OCI-LY3 (cell line): ENCODE results near the gene CCL16.
"Not testable (repeated sequence)": the region's sequence is repeated elsewhere in the genome, so short reads cannot be mapped to it uniquely, and the experiment has no call there.

Source experiments
- H2AFZ ChIP-seq: fragments of 200-600, 300-600 bp; shearing (Covaris generic); 2 replicates; pipeline ENCODE4 v1.6.0; 2014; ENCODE audit warnings: antibody characterized with exemption, low read depth, low read length
- H3K27ac ChIP-seq: fragments of 200-600, 300-600 bp; sonication (generic); 2 replicates; pipeline ENCODE4 v1.5.1; 2014; ENCODE audit warnings: mild to moderate bottlenecking, low read length, moderate library complexity, mixed read lengths
- H3K27me3 ChIP-seq: fragments of 200-600, 300-600 bp; sonication (generic); 2 replicates; pipeline ENCODE4 v1.6.1; 2014; ENCODE audit warnings: low read depth, low read length, mixed read lengths
- H3K36me3 ChIP-seq: fragments of 200-600, 300-600 bp; sonication (generic); replicated peaks from 2 replicates; pipeline ENCODE3; 2014; ENCODE audit warnings: low read depth, low read length, mixed read lengths
- H3K4me1 ChIP-seq: fragments of 300-600, 200-600 bp; sonication (generic); 2 replicates; pipeline ENCODE4 v1.6.1; 2014; ENCODE audit warnings: low read length, mixed read lengths
- H3K4me2 ChIP-seq: fragments of 200-600, 300-600 bp; sonication (generic); 2 replicates; pipeline ENCODE4 v1.6.1; 2014; ENCODE audit warnings: low read length, mixed read lengths
- H3K4me3 ChIP-seq: fragments of 300-600, 200-600 bp; sonication (generic); 2 replicates; pipeline ENCODE4 v1.5.1; 2014; ENCODE audit warnings: antibody characterized with exemption, mild to moderate bottlenecking, low read length, moderate library complexity
- H3K79me2 ChIP-seq: fragments of 300-600, 200-600 bp; shearing (Covaris generic); 2 replicates; pipeline ENCODE4 v1.6.1; 2014; ENCODE audit warnings: mild to moderate bottlenecking, low read length, mixed read lengths
- H3K9ac ChIP-seq: fragments of 300-600, 200-600 bp; shearing (Covaris generic); 2 replicates; pipeline ENCODE4 v1.6.0; 2014; ENCODE audit warnings: mild to moderate bottlenecking, low read length, moderate library complexity
- H3K9me3 ChIP-seq: fragments of 200-600, 300-600 bp; shearing (Covaris generic); 2 replicates; pipeline ENCODE4 v1.6.1; 2014; ENCODE audit warnings: low read length, mixed read lengths; ENCODE audit not compliant: insufficient read depth
- H4K20me1 ChIP-seq: fragments of 200-600, 300-600 bp; sonication (generic); 2 replicates; pipeline ENCODE4 v1.6.1; 2016; ENCODE audit warnings: low read length, mixed read lengths; ENCODE audit not compliant: insufficient read depth
- EZH2phosphoT487 ChIP-seq: fragments of 200-600 bp; shearing (Covaris generic); IDR thresholded peaks from 2 replicates; pipeline ENCODE4 v1.6.1; 2018; ENCODE audit warnings: antibody characterized with exemption, mixed run types, low read depth
- TF ChIP-seq, protein P1 (sequence below): fragments of 200-600, 300-600 bp; sonication (generic); IDR thresholded peaks from 2 replicates; pipeline ENCODE4 v1.5.1; 2014; ENCODE audit warnings: antibody characterized with exemption, low read length, low read depth

Gene CCL16

DNA sequence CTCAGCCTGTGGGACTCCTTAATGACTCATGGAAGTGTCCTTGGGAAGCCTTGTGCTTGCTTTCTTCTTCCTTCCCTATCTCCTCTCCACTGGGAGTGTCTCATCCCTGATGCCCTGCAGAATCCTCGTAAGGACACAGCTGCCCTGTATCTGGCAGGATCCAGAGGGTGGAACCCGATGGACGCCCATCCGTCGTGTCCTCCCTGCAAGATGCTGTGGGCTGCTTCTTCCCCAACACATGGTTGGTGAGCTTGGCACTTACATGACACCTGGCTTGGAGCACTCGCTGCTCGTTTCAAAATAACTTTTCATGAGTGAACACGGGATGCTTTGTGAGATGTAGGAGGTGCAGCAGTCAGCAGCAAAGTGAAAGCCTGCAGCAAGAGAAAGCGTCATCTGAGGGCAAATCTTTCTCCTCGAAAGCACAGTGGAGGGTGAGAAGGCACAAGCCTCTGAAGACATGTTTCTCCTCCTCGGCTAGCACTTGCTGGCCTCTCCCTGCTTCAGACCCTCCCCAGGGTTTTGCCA lies 16.8 kb upstream of the CCL16 start:
- Histone ChIP-seq H3K4me2 (peak overlapping the region; percentile 23), H3K79me2 (no peaks in the 10 kb centered on the region), H4K20me1 (no peaks in the 10 kb centered on the region), H3K9me3 (no peaks in the 10 kb centered on the region), H3K9ac (no peak overlapping the region), H2AFZ (no peak overlapping the region), H3K27me3 (peaks cover 65% of the 10 kb centered on the region), H3K27ac (no peak overlapping the region), H3K4me3 (no peak overlapping the region), H3K4me1 (peaks cover 70% of the 10 kb centered on the region), H3K36me3 (no peaks in the 10 kb centered on the region)
- no peak for TF ChIP-seq EZH2phosphoT487
- TF ChIP-seq, protein P1, sequence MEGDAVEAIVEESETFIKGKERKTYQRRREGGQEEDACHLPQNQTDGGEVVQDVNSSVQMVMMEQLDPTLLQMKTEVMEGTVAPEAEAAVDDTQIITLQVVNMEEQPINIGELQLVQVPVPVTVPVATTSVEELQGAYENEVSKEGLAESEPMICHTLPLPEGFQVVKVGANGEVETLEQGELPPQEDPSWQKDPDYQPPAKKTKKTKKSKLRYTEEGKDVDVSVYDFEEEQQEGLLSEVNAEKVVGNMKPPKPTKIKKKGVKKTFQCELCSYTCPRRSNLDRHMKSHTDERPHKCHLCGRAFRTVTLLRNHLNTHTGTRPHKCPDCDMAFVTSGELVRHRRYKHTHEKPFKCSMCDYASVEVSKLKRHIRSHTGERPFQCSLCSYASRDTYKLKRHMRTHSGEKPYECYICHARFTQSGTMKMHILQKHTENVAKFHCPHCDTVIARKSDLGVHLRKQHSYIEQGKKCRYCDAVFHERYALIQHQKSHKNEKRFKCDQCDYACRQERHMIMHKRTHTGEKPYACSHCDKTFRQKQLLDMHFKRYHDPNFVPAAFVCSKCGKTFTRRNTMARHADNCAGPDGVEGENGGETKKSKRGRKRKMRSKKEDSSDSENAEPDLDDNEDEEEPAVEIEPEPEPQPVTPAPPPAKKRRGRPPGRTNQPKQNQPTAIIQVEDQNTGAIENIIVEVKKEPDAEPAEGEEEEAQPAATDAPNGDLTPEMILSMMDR, result no peak

DNA sequence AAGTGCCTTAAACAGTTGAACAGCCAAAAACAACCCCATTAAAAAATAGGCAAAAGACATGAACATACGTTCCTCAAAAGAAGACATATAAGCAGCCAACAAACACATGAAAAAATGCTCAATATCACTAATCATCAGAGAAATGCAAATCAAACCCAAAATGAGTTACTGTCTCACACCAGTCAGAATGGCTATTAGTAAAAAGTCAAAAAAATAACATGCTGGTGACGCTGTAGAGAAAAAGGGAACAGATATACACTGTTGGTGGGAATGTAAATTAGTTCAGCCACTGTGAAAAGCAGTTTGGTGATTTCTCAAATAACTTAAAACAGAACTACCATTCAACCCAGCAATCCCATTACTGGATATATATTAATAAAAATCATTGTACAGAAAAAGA lies 14.0 kb upstream of the CCL16 start:
- Histone ChIP-seq H3K27me3 (peaks cover 72% of the 10 kb centered on the region), H3K4me2 (peak overlapping the region; percentile 45), H3K4me1 (peaks cover 45% of the 10 kb centered on the region)
- H3K9ac ChIP-seq, H3K79me2 ChIP-seq, H4K20me1 ChIP-seq, H3K36me3 ChIP-seq, H3K27ac ChIP-seq, H3K4me3 ChIP-seq, H3K9me3 ChIP-seq, H2AFZ ChIP-seq: not testable (repeated sequence)

DNA sequence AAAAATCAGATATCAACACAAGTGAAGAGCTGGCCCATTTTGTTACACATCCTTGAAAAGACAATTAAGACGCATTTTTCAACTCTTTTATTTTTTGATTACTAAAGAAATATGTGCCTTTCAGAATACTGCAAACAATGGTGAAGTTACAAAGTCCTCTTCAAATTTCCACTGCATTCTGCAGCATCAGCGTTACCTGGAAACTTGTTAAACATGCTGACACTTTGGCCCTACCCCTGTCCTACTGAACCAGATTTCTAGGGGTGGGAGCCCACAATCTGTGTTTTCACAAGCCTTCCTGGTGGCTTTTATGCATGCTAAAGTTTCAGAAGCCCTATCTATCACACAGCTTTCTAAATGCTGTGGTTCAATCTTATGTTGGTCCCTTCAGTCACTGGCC lies 9.8 kb upstream of the CCL16 start:
- H4K20me1 ChIP-seq, result no peaks in the 10 kb centered on the region
- H3K79me2 ChIP-seq, result no peaks in the 10 kb centered on the region
- H3K9ac ChIP-seq, result no peak overlapping the region
- no peak overlapping the region for H3K4me2 ChIP-seq
- no peaks in the 10 kb centered on the region for H3K36me3 ChIP-seq
- peaks cover 73% of the 10 kb centered on the region for H3K27me3 ChIP-seq
- no peak overlapping the region for H3K27ac ChIP-seq
- no peak overlapping the region for H2AFZ ChIP-seq
- H3K4me1 ChIP-seq, result peaks cover 16% of the 10 kb centered on the region
- peaks cover 8% of the 10 kb centered on the region; the same call in 1 of the 2 replicates for H3K9me3 ChIP-seq
- no peak for TF ChIP-seq EZH2phosphoT487
- TF ChIP-seq, protein P1, result no peak
- no peak overlapping the region for H3K4me3 ChIP-seq

DNA sequence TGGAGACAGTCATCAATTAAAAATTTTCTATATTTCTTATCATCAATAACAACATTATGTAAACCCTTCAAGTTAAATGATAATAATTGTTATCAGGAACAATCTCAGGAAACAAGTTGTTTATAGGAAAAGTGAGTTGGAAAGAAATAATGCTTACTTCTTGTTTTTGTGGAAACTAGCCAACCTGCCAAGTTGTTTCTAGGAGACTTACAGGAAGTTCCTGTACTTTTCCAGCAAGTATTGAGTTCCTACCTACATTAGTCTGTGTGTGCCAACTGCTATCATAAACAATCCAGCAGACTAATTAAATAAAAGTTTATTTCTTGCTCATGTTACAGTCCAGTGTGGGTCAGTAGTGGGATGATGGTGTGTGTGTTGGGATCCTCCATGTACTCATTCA lies 6.9 kb upstream of the CCL16 start:
- Histone ChIP-seq H4K20me1 (no peaks in the 10 kb centered on the region), H3K4me2 (no peak overlapping the region), H3K79me2 (no peaks in the 10 kb centered on the region), H3K9me3 (peaks cover 8% of the 10 kb centered on the region; the same call in 1 of the 2 replicates), H3K9ac (no peak overlapping the region), H3K27ac (no peak overlapping the region), H3K36me3 (no peaks in the 10 kb centered on the region), H3K4me1 (no peaks in the 10 kb centered on the region), H2AFZ (no peak overlapping the region), H3K27me3 (peaks cover 69% of the 10 kb centered on the region), H3K4me3 (no peak overlapping the region)
- TF ChIP-seq, protein P1, result no peak

DNA sequence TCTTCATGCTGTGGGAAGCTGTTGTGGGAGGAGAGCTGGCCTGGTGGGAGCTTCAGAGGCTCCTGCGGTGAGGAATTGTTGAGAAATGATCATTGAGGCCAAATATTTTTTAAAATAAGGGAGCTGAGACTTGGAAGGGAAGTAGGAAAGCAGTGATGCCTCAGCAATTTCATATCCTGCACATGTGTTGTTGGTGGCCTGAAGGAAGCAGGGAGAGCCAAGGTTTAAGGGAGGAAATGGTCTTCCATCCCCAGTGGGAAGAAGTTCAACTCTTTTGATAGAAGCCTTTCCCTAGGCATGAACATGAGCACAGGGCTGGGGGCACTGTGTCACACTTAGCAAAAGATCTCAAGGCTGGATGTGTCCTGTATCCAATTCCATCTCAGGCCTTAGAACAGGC lies 5.3 kb upstream of the CCL16 start, which contains the start of gene CCL14:
TSS of gene CCL14 (minus strand) at position 87 of the 400 bp plus-strand sequence. CDS start at position 7, 80 bp downstream.
- TF ChIP-seq EZH2phosphoT487, result no peak
- Histone ChIP-seq H3K4me1 (no peaks in the 10 kb centered on the region), H3K9ac (no peak within 1 kb of the TSS), H3K9me3 (peaks cover 8% of the 10 kb centered on the region; the same call in 1 of the 2 replicates), H3K27ac (no peak within 1 kb of the TSS), H3K4me2 (no peak within 1 kb of the TSS), H3K27me3 (peaks cover 66% of the 10 kb centered on the region), H3K36me3 (no peaks in the 10 kb centered on the region), H4K20me1 (no peaks in the 10 kb centered on the region), H3K79me2 (no peaks in the 10 kb centered on the region), H2AFZ (no peak within 1 kb of the TSS), H3K4me3 (no peak within 1 kb of the TSS)
